Measurements from ENCODE around the gene ZNRF3.

DNA sequence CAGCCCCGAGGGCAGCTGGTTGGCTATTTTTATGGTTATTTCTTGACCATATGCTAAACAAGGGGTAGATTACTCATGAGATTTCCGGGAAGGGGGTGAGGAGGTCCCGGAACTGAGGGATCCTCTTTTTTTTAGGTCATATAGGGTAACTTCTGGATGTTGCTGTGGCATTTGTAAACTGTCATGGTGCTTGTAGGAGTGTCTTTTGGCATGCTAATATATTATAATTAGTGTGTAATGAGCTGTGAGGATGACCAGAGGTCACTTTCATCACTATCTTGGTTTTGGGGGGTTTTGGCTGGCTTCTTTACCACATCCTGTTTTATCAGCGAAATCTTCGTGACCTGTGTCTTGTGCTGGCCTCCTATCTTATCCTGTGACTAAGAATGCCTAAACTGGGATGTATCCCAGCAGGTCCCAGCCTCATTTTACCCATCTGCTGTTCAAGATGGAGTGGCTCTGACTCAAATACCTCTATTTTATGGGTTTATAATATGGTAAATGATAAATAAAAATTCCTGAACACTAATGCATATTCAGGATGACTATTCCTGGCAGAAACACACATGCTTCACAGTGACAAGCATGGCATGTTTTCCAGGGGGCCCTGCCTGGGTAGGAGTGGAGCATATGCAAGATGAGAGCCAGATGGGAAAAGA, 200.7 kb downstream of the ZNRF3 start:
- TF ChIP-seq JUNB (IDR thresholded peaks at IDR 0.05; ENCODE audit: unreplicated experiment) (no peak), POLR2AphosphoS5 (IDR thresholded peaks at IDR 0.05; ENCODE audit: low read depth) (no peak), EZH2phosphoT487 (IDR thresholded peaks at IDR 0.05; ENCODE audit: unreplicated experiment) (no peak), EZH2 (IDR thresholded peaks at IDR 0.05; ENCODE audit: low read depth, unreplicated experiment) (no peak), CREB1 (CRISPR knock-in tag; IDR thresholded peaks at IDR 0.05; ENCODE audit: low read depth) (no peak)
- TF ChIP-seq, protein P1, sequence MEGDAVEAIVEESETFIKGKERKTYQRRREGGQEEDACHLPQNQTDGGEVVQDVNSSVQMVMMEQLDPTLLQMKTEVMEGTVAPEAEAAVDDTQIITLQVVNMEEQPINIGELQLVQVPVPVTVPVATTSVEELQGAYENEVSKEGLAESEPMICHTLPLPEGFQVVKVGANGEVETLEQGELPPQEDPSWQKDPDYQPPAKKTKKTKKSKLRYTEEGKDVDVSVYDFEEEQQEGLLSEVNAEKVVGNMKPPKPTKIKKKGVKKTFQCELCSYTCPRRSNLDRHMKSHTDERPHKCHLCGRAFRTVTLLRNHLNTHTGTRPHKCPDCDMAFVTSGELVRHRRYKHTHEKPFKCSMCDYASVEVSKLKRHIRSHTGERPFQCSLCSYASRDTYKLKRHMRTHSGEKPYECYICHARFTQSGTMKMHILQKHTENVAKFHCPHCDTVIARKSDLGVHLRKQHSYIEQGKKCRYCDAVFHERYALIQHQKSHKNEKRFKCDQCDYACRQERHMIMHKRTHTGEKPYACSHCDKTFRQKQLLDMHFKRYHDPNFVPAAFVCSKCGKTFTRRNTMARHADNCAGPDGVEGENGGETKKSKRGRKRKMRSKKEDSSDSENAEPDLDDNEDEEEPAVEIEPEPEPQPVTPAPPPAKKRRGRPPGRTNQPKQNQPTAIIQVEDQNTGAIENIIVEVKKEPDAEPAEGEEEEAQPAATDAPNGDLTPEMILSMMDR (conservative IDR thresholded peaks at IDR 0.05; ENCODE audit: low read depth in 2 of 2), result no peak
- TF ChIP-seq, protein P2, sequence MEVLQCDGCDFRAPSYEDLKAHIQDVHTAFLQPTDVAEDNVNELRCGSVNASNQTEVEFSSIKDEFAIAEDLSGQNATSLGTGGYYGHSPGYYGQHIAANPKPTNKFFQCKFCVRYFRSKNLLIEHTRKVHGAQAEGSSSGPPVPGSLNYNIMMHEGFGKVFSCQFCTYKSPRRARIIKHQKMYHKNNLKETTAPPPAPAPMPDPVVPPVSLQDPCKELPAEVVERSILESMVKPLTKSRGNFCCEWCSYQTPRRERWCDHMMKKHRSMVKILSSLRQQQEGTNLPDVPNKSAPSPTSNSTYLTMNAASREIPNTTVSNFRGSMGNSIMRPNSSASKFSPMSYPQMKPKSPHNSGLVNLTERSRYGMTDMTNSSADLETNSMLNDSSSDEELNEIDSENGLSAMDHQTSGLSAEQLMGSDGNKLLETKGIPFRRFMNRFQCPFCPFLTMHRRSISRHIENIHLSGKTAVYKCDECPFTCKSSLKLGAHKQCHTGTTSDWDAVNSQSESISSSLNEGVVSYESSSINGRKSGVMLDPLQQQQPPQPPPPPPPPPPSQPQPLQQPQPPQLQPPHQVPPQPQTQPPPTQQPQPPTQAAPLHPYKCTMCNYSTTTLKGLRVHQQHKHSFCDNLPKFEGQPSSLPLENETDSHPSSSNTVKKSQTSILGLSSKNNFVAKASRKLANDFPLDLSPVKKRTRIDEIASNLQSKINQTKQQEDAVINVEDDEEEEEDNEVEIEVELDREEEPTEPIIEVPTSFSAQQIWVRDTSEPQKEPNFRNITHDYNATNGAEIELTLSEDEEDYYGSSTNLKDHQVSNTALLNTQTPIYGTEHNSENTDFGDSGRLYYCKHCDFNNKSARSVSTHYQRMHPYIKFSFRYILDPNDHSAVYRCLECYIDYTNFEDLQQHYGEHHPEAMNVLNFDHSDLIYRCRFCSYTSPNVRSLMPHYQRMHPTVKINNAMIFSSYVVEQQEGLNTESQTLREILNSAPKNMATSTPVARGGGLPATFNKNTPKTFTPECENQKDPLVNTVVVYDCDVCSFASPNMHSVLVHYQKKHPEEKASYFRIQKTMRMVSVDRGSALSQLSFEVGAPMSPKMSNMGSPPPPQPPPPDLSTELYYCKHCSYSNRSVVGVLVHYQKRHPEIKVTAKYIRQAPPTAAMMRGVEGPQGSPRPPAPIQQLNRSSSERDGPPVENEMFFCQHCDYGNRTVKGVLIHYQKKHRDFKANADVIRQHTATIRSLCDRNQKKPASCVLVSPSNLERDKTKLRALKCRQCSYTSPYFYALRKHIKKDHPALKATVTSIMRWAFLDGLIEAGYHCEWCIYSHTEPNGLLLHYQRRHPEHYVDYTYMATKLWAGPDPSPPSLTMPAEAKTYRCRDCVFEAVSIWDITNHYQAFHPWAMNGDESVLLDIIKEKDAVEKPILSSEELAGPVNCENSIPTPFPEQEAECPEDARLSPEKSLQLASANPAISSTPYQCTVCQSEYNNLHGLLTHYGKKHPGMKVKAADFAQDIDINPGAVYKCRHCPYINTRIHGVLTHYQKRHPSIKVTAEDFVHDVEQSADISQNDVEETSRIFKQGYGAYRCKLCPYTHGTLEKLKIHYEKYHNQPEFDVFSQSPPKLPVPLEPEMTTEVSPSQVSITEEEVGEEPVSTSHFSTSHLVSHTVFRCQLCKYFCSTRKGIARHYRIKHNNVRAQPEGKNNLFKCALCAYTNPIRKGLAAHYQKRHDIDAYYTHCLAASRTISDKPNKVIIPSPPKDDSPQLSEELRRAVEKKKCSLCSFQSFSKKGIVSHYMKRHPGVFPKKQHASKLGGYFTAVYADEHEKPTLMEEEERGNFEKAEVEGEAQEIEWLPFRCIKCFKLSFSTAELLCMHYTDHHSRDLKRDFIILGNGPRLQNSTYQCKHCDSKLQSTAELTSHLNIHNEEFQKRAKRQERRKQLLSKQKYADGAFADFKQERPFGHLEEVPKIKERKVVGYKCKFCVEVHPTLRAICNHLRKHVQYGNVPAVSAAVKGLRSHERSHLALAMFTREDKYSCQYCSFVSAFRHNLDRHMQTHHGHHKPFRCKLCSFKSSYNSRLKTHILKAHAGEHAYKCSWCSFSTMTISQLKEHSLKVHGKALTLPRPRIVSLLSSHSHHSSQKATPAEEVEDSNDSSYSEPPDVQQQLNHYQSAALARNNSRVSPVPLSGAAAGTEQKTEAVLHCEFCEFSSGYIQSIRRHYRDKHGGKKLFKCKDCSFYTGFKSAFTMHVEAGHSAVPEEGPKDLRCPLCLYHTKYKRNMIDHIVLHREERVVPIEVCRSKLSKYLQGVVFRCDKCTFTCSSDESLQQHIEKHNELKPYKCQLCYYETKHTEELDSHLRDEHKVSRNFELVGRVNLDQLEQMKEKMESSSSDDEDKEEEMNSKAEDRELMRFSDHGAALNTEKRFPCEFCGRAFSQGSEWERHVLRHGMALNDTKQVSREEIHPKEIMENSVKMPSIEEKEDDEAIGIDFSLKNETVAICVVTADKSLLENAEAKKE (CRISPR knock-in tag; IDR thresholded peaks at IDR 0.05), result no peak
- TF ChIP-seq, protein P3, sequence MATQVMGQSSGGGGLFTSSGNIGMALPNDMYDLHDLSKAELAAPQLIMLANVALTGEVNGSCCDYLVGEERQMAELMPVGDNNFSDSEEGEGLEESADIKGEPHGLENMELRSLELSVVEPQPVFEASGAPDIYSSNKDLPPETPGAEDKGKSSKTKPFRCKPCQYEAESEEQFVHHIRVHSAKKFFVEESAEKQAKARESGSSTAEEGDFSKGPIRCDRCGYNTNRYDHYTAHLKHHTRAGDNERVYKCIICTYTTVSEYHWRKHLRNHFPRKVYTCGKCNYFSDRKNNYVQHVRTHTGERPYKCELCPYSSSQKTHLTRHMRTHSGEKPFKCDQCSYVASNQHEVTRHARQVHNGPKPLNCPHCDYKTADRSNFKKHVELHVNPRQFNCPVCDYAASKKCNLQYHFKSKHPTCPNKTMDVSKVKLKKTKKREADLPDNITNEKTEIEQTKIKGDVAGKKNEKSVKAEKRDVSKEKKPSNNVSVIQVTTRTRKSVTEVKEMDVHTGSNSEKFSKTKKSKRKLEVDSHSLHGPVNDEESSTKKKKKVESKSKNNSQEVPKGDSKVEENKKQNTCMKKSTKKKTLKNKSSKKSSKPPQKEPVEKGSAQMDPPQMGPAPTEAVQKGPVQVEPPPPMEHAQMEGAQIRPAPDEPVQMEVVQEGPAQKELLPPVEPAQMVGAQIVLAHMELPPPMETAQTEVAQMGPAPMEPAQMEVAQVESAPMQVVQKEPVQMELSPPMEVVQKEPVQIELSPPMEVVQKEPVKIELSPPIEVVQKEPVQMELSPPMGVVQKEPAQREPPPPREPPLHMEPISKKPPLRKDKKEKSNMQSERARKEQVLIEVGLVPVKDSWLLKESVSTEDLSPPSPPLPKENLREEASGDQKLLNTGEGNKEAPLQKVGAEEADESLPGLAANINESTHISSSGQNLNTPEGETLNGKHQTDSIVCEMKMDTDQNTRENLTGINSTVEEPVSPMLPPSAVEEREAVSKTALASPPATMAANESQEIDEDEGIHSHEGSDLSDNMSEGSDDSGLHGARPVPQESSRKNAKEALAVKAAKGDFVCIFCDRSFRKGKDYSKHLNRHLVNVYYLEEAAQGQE (IDR thresholded peaks at IDR 0.05; ENCODE audit: unreplicated experiment), result no peak
